GM19397 (cell line): ENCODE data around the gene ARID3A.
"Not testable (repeated sequence)": the region's sequence is repeated elsewhere in the genome, so short reads cannot be mapped to it uniquely, and the experiment has no call there.

Experiments
- ATAC-seq: cut with Tn5 transposase; IDR thresholded peaks from one replicate; pipeline ENCODE4 v1.9.1; 2021; ENCODE audit warnings: mild to moderate bottlenecking, moderate library complexity; ENCODE audit not compliant: unreplicated experiment

ARID3A gene

GRCh38 chr19:925526-926322, at the start of gene ARID3A:
TSS of gene ARID3A (plus strand) at chr19:926035. CDS start at chr19:929529, 3,494 bp downstream.
- ATAC-seq, result peak; percentile 55

GRCh38 chr19:876089-876488, 49.7 kb upstream of the ARID3A start:
- ATAC-seq, result no peak

GRCh38 chr19:876780-877314, 49.0 kb upstream of the ARID3A start:
- no peak for ATAC-seq

- not testable (repeated sequence) for ATAC-seq
These were observed 47.7 kb upstream of the ARID3A start for GRCh38 chr19:877992-878660.

- ATAC-seq, result not testable (repeated sequence)
These were observed 46.9 kb upstream of the ARID3A start for GRCh38 chr19:878751-879561.

GRCh38 chr19:879711-880438, 46.0 kb upstream of the ARID3A start:
- ATAC-seq, result no peak

GRCh38 chr19:881385-882071, 44.3 kb upstream of the ARID3A start:
- ATAC-seq, result no peak

GRCh38 chr19:882871-883497, 42.9 kb upstream of the ARID3A start:
- ATAC-seq, result no peak

GRCh38 chr19:883661-884211, 42.1 kb upstream of the ARID3A start:
- ATAC-seq, result no peak

GRCh38 chr19:884420-885211, 41.2 kb upstream of the ARID3A start:
- no peak for ATAC-seq

GRCh38 chr19:885536-886224, 40.2 kb upstream of the ARID3A start:
- no peak for ATAC-seq

- ATAC-seq, result no peak
These were observed 38.8 kb upstream of the ARID3A start for GRCh38 chr19:887072-887471.

- no peak for ATAC-seq
These were observed 38.2 kb upstream of the ARID3A start for GRCh38 chr19:887599-887998.

GRCh38 chr19:888581-889385, 37.1 kb upstream of the ARID3A start:
- no peak for ATAC-seq

GRCh38 chr19:889662-890295, 36.1 kb upstream of the ARID3A start:
- ATAC-seq, result no peak

- no peak for ATAC-seq
These were observed 35.0 kb upstream of the ARID3A start for GRCh38 chr19:890831-891230.
